HEK293 (cell line): Measurements from ENCODE around the gene ZMYM5.

ENCODE experiments used
- CTCF ChIP-seq: fragments of 450-650 bp; formaldehyde crosslinking; IDR thresholded peaks from 2 replicates; pipeline ENCODE4 v1.5.1; 2016; ENCODE audit warnings: missing biosample characterization, missing genetic modification characterization
- GLIS2 ChIP-seq: fragments of 450-650 bp; formaldehyde crosslinking; IDR thresholded peaks from 2 replicates; pipeline ENCODE4 v1.5.1; 2016; ENCODE audit warnings: missing biosample characterization, missing genetic modification characterization
- MYNN ChIP-seq: fragments of 450-650 bp; formaldehyde crosslinking; IDR thresholded peaks from 2 replicates; pipeline ENCODE4 v1.5.1; 2016; ENCODE audit warnings: missing biosample characterization, missing genetic modification characterization, borderline replicate concordance
- ZBTB11 ChIP-seq: fragments of 450-650 bp; formaldehyde crosslinking; conservative IDR thresholded peaks from 2 replicates; pipeline ENCODE4 v1.5.1; 2016; ENCODE audit warnings: low read depth, missing biosample characterization, missing genetic modification characterization
- ZNF16 ChIP-seq: fragments of 450-650 bp; formaldehyde crosslinking; IDR thresholded peaks from 2 replicates; pipeline ENCODE4 v1.5.1; 2016; ENCODE audit warnings: low read depth, missing biosample characterization, missing genetic modification characterization
- ZNF510 ChIP-seq: fragments of 450-650 bp; formaldehyde crosslinking; IDR thresholded peaks from 2 replicates; pipeline ENCODE4 v1.5.1; 2018; ENCODE audit warnings: mild to moderate bottlenecking, missing genetic modification characterization, missing biosample characterization; ENCODE audit not compliant: insufficient replicate concordance
- ZNF529 ChIP-seq: fragments of 450-650 bp; formaldehyde crosslinking; IDR thresholded peaks from 2 replicates; pipeline ENCODE4 v1.5.1; 2017; ENCODE audit warnings: missing genetic modification characterization, missing biosample characterization; ENCODE audit not compliant: insufficient replicate concordance
- ZNF645 ChIP-seq: fragments of 450-650 bp; formaldehyde crosslinking; IDR thresholded peaks from 2 replicates; pipeline ENCODE4; 2016; ENCODE audit warnings: missing biosample characterization, missing genetic modification characterization

- TF ChIP-seq CTCF, result no peak
- TF ChIP-seq ZNF645 (tag by site-specific recombination), result no peak
- TF ChIP-seq MYNN (tag by site-specific recombination), result no peak
- no peak for TF ChIP-seq GLIS2 (tag by site-specific recombination)
- TF ChIP-seq ZBTB11 (tag by site-specific recombination), result no peak
- TF ChIP-seq ZNF16 (tag by site-specific recombination), result no peak
- no peak for TF ChIP-seq ZNF529 (tag by site-specific recombination)
- no peak for TF ChIP-seq ZNF510
Measured at GRCh38 chr13:19861762-19862161, 1.7 kb downstream of the ZMYM5 start.
